SH-SY5Y (cell line): ENCODE measurements around the gene LPCAT2.

Experiments used
- GATA2 ChIP-seq: IDR thresholded peaks from 2 replicates; pipeline ENCODE4 v1.6.1; 2011; ENCODE audit warnings: mild to moderate bottlenecking, low read depth, low read length
- GATA3 ChIP-seq: IDR thresholded peaks from 2 replicates; pipeline ENCODE4 v1.6.1; 2011; ENCODE audit warnings: low read depth, mild to moderate bottlenecking, low read length, moderate library complexity

LPCAT2 gene

DNA sequence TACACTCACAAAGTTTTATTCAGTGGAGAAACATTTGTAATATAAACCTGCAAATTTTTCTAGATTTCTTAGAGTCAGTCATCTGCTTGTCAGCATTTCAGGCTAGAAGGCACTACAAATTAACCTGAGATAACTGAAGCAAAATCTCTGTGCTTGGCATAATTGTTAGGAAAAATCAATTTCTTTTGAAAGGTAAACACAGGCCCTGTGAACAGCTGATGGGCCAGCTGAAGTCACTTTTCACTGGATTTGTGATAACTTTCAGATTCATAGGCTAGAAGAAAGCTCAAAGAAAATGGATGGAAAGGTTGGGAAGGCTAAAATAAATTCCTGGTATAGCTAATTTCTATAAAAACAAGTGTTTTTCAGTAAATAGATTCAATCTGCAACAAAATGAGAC, 112.9 kb downstream of the LPCAT2 start:
- TF ChIP-seq GATA3 (no peak), GATA2 (no peak)

DNA sequence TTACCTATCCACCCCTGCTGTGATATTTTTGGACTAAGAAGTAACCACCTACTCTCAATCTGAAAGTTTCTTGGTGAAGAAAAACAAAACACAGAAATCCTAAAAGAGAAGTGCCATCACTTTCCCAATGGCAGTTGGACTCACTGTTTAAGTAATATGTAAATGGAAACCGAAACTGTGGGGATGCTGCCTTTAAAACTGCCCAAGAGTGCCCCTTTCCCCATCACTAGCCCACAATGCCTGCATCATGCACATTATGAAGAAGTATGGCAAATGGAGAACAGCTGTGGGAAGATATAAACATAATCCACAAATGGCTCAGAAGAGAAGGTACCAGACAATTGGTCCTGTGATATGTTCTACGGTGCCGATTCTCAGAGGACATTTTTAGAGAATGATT, 113.4 kb downstream of the LPCAT2 start:
- no peak for TF ChIP-seq GATA2

DNA sequence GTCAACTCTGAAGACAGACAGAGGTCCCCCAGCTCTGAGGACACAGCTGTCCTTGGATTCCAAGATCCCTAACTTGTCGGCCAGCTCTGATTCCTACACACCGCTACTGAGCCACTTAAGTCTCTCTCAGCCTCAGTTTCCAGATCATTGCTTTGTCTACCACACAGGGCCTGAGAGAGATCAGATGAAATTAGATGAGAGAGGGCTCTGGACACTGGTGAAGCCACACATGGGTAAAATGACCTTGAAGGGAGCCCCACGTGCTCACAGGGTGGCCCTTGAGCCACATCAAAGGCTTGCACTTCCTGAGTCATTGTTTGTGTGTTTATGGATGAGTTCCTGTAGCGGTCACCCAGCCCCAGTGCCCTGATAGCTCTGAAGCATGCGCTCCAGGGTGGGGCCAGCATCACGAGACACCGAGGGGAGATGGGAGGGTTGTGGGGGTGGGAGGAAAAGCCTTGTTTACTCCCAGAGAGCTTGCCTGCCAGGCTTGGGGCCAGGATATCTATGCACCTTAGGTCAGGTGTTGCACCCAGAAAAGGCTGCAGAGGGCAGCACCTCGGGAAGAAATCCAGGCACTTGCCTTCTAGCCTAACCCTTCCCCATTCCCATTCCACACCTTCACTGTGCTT, 114.2 kb downstream of the LPCAT2 start:
- no peak for TF ChIP-seq GATA3
- TF ChIP-seq GATA2: no peak

DNA sequence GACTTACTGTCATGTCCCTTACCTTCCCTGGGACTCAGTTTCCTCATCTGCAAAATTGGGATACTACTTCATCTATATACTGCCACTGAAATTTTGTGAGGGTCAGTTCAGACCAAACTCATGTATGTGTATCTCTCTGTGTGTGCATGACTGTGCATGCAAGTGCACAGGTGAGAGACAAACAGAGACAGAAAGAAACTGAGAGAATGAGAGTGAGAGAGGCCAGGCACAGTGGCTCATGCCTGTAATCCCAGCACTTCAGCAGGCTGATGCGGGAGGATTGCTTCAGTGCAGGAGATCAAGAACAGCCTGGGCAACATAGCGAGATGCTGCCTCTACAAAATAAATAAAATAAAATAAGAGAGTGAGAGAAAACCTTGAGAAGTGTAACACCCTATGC, 114.8 kb downstream of the LPCAT2 start:
- no peak for TF ChIP-seq GATA3
- TF ChIP-seq GATA2: no peak

DNA sequence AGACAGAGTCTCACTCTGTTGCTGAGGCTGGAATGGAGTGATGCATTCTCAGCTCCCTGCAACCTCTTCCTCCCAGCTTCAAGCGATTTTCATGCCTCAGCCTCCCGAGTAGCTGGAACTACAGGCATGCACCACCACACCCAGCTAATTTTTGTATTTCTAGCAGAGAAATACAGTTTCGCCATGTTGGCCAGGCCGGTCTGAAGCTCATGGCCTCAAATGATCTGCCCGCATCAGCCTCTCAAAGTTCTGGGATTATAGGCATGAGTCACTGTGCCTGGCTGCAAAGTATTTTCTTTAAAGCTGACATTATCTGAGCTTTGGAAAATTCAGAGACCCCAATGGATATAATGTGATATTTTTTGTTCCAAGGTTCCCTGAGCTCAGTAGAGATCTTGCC, 115.8 kb downstream of the LPCAT2 start:
- TF ChIP-seq GATA3: no peak
- TF ChIP-seq GATA2: no peak

DNA sequence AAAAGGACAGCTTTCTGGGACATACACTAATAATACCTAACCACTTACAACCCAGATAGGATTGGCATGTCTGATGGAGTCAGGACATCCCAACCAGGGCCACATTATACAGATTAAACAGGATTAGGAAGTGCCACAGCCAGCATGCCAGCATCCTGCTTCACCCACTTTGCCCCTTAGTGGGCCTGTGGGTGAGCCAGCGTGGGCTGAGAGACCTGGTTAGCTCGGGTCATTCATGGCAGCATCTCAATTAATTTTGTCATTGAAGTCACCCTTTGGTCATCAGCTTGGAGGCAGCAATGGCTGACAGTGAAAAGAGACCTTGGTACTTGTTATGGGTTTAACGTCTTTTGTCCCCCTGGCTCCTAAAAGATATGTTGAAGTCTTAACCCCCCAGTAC, 117.0 kb downstream of the LPCAT2 start:
- no peak for TF ChIP-seq GATA2
- no peak for TF ChIP-seq GATA3

DNA sequence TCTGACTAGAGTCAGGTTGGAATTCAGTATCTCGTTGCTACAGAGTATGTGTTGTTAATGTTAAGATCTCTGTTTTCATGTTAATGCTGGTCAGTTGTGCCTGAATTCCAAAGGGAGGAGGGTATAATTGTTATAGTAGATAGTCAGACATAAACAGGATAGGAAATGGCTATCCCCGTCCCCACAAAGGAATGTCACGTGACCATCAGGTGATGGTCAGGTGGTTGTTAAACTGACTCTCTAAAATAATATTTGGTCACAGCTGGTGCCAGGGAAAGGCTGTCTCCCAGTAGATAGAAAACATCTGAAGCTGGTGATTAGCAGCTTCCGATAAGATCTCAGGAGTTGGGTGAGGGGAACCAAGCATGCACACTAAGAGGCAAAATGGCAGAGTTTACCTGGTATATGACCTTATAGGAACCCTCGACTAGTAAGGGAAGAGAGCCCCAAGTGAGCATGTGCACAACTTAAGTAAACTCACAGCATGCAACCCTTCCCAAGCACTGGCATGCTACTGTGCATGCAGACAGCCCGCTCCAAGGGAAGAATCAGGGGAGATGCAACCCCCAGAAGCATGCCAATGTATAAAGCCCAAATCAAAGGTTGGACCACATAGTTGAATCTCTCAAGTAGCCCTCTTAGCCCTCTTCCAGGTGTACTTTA, 119.6 kb downstream of the LPCAT2 start:
- TF ChIP-seq GATA2: no peak
- TF ChIP-seq GATA3: no peak

DNA sequence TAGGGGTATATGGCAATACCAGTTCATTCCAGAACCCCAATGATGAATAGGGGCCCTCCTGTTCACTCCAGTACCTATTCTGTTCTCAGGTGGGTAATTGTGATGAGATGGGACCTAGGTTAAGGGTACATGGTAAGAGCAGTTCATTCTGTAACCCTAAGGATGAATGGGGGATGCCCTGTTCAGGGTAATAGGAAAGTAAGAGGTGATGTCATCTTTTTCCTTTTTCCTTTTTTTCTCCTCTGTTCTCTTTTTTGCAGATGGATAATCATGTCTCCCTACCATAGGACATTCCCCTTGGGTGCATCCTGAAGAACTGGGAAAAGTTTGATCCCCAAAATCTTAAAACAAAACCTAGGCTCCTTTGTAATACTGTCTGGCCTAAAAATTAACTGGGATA, 121.9 kb downstream of the LPCAT2 start:
- TF ChIP-seq GATA3 (no peak), GATA2 (no peak)

DNA sequence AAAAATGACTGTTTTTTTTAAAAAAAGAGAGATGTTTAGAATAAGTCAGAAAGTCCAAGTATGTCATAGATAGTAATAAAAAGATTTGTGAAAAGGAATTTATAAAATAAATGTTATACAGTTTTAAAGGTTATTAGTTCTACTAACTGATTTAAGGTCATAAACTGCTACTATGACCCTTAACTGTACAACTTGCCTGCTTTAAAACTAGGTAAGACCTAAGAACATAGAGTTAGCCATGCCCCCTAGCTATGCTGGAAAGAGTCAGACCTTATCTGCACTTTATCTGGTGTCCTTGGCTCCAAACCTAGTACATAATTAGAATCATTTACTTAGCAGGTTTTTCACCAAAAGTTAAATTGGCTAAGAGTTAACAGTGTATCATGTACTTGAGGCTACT, 123.4 kb downstream of the LPCAT2 start:
- TF ChIP-seq GATA3 (no peak), GATA2 (no peak)

DNA sequence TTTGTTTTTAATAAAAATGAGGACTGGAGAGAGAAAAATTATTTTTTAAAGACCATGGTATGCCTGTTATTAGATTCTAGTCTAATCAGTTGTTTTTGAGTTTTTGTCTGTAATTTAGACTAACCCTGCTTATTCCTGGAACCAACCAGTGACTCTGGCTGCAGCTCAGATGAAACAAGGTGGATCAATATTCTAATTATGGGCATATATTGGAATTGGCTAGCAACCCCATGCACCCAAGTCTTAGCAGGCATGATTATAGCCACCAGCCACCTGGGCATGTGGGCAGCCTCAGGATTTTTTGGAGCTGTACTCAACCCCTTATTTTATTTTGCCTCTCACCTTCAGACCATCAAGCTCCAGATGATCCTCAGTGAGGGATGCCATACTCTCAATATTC, 125.3 kb downstream of the LPCAT2 start:
- TF ChIP-seq GATA3: no peak
- TF ChIP-seq GATA2: no peak
